ENCODE measurements around the gene DNM2. TPM values are rescaled to one million over a fixed set of nuclear protein-coding genes. Genes with fewer than 3 reads are reported as not detected.
"Not testable (repeated sequence)": the region's sequence is repeated elsewhere in the genome, so short reads cannot be mapped to it uniquely, and the experiment has no call there.

The DNM2 gene
- total RNA-seq, 1 experiment from 2014 or later, result 46.6 TPM

DNA sequence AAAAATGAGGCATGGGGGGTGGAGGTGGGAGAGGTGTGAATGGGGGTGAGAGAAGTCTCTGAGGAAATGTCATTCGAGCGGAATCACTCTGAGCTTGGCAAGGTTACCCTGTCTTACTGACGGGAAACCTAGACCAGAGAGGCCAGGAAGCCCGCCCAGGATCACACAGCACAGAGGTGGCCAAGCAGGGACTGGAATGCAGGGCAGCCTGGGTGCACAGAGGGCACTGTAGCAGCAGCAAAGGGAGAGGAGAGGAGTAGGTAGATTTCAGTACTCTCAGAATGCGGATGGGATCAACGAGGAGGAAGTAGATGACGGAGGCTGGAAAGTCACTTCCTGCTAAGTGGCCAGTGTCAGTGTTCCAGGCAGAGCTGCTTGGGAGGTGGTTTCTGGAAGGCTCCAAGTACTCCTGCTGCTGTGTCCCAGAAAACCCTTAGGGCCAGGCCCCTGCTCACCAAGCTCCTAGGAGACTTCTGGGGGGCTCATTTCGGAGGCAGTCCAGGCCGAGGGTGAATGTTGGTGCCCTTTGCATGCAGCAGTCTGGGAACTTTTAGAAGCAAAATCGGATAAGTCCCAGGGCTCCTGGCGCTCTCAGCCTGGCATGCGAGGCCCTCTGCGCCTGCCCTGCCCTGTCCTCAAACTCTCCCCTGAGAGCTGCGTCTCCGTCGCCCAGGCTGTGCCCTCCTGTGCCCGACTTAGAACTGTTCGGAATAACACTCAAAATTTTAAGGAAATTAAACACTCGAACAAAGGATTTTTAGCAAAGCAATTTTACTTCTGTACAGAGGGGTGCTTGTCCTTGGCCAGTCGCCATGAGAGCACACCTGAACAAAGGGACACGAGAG is 33.5 kb downstream of the DNM2 start:
- DNase-seq (ENCODE audit: low read depth), result no peak

DNA sequence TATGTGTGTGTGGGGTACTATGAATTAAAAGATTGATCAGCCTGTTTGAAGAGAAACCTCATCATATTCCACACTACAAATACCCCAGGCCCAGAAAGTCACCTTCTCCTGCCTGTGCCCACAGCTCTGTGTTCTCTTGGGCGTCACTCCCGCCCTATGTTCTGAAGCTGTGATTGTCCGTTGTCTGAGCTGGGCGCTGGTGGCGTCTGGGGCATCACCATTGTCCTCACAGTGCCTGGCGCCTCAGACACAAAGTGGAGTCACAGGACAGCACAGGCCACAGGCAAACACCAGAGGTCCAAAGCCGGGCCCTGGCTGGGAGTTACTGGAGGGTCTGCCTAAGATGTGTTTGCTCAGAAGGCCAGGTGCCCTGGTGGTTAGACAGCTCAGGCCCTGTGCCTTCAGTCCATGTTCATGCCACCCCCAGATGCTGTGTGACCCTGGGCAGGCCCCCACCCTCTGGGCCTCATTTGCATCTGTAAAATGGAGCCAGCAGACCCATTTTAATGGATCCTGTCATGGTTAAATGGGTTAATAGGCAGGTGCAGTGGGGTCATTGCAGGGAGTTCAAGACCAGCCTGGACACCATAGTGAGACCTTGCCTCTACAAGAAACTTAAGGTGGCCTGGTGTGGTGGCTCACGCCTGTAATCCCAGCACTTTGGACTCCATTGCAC is 34.5 kb downstream of the DNM2 start:
- no peak for DNase-seq (ENCODE audit: low read depth)

DNA sequence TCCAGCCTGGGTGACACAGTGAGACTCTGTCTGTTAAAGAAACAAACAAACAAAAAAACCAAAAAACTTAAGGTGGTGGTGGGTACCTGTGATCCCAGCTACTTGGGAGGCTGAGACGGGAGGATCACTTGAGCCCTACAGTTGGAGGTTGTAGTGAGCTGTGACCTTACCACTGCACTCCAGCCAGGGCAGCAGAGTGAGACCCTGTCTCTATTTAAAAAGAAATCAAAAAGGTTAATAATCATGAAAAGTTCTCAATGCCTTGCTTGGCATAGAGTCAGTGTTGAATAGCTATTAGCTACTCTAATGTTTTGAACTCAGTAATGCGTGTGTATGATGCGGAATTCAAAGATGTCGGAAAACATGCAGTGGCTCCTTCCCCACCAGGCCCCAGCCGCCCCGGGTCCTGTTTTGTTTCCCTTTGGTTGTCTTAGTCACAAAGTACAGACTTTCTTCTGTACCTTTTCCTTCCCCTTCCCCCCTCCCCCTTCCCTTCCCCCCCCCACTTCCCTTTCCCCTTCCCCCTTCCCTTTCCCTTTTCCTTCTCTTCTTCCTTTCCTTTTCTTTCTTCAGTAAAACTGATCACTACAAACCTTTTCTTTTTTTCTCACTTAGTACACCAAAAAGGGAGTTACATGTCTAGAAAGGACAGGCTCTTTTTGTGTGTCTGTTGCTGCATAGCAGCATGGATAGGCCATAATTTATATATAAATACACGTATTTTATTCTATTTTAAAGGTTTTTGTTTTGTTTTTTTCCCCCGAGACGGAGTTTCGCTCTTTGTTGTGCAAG is 35.2 kb downstream of the DNM2 start:
- no peak for DNase-seq (ENCODE audit: low read depth)

DNA sequence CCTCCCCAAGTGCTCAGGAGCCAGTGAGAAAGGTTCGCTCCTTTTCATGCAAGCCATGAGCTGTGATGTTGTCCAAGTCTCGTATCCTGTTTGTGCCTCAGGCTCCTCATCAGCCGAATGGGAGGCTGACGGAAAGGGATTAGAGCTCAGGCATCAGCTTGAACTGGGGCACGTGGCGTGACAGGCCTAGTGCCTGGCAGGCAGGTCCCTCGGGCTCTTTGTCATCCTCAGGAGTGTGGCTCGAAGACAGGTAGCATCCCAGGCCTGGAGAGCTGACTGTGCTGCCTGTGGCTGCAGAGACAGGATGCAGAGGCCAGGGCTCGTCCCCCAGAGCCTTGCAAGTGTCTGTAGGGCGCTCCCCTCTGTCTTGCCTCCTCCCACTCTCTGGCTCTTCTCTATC is 38.5 kb downstream of the DNM2 start:
- no peak for DNase-seq (ENCODE audit: low read depth)

DNA sequence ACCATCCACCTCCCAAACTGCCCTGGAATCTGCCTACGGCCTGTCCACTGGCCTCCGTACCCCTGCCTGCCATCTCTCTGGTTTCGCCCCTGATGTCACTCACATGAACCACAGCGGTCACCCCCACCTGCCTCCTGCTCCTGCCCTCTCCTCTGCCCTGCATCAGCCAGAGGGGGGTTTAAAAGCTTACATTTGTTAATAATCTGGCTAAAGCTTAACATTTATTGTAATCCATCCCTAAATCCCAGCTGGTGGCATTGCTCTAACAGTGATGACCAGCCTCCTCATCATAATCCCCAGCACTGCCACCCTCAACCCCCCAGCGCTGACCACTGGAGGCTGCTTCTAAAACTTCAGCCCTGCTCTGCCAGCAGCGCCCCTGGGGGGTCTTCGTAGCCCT is 38.9 kb downstream of the DNM2 start:
- DNase-seq (ENCODE audit: low read depth), result no peak

DNA sequence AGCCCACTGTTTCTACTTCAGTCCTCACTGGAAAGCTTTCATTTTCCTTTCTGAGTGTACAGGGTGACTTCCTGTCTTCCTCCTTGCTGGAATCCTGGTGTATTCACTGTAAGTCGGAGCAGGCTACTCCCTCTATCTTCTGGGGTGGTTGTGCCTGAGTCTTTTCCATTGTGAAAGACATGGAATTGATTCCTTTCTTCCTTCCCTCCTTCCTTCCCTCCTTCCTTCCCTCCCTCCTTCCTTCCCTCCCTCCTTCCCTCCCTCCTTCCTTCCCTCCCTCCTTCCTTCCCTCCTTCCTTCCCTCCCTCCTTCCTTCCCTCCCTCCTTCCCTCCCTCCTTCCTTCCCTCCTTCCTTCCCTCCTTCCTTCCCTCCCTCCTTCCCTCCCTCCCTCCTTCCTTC is 40.2 kb downstream of the DNM2 start:
- DNase-seq (ENCODE audit: low read depth), result not testable (repeated sequence)

DNA sequence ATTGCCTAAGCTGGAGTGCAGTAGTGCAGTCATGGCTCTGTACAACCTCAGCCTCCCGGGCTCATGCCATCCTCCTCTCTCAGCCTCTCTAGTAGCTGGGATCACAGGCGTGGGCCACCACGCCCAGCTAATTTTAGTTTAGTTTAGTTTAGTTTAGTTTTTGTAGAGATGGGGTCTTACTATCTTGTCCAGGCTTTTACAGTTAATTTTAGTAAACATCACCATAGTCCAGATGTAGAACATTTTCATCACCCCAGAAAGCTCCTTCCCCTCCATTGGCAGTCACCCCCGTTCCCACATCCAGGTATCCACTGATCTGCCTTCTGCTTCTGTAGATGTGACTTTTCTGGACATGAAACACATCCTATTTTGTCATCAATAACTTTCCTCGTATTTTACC is 41.1 kb downstream of the DNM2 start:
- no peak for DNase-seq (ENCODE audit: low read depth)

DNA sequence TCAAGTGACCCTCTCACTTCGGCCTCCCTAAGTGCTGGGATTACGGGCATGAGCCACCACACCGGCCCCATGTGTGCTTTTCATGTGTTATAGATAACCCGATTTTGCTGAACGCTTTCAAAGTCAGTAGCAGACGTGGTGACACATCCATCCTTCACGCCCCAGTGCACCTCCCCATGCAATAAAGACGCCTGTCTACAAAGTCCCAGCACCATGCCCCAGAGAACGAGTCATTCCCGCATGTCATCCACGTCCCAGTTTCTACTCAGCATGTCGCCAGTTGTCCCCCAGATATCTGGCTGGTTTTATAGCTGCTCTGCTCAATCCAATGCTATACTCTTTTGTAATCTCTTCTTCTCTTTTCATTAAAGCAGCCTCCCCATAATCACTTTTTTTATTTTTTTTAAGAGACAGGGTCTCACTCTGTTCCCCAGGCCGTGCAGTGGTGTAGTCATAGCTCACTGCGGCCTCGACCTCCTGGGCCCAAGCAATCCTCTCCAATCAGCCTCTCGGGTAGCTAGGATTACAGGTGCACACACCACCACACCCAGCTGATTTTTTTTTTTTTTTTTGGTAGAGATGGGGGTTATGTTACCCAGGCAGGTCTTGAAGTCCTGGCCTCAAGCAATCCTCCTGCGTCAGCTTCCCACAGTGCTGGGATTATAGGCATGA is 42.5 kb downstream of the DNM2 start:
- DNase-seq (ENCODE audit: low read depth), result peak; percentile 78

DNA sequence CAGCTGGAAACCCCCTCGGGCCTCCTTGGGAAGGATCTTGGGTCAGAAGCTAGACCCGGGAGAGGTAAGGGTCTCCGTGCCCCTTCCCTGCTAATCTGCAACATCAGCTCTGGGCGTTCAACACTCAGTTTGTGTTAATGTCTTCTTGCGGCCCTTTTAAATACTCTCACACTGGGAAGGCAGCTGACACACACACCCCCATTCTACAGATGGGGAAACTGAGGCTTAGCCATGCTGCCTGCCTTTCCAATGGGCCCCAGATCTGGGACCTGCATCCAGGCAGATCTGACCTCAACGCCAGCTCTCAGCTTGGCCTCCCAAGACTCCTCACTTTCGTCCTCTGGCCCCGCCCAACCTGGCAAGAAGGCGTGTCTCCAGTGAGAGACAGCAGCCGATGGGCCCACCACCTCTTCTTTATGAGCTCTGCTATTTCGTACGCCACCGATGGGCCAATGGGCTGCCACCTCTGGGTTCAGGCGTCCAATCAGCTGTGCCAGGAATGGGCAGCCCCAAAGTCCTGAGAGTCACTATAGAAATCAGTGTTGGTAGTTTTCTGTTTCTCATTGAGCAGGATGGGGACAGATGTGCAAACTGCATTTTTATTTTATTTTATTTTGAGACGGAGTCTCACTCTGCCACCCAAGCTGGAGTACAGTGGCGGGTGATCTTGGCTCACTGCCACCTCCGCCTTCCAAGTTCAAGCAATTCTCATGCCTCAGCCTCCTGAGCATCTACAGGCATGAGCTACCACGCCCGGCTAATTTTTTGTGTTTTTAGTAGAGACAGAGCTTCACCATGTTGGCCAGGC is 43.8 kb downstream of the DNM2 start:
- no peak for DNase-seq (ENCODE audit: low read depth)

DNA sequence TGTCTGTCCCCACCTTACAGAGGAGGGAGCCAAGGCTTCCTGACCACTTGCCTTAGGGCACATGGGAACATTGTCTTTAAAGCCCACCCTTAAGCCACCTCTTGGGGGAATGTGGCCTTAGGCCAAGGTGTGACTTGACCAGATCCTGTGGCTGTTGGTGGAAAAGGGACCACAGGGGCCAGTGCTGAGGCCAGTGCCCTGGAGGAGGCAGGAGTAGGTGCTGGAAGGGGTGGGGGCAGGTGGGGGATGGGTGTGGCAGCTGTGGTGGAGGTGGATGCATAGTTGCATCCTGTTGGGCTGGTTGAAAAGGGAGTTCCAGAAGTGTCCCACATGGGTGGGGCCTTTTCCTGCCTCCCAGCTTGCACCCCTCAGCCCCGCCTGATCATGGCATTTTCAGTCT is 44.8 kb downstream of the DNM2 start:
- no peak for DNase-seq (ENCODE audit: low read depth)

DNA sequence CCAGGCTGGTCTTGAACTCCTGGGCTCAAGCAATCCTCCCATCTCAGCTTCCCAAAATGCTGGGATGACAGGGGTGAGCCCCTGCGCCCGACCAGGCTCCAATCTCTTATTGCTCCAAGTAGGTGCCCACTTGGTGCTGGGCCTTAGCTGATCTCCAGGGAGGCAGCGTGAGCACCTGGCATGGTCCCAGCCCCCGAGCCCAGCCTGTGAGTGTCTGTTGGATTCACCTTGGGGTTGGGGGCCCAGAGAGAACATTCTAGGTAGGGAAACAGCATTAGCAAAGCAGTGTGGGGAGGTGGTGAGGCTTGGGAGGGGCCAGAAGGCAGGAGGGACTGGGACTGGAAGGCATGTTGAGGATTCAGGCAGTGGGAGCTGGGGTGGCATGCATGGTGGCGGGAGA is 45.5 kb downstream of the DNM2 start:
- DNase-seq (ENCODE audit: low read depth), result no peak

DNA sequence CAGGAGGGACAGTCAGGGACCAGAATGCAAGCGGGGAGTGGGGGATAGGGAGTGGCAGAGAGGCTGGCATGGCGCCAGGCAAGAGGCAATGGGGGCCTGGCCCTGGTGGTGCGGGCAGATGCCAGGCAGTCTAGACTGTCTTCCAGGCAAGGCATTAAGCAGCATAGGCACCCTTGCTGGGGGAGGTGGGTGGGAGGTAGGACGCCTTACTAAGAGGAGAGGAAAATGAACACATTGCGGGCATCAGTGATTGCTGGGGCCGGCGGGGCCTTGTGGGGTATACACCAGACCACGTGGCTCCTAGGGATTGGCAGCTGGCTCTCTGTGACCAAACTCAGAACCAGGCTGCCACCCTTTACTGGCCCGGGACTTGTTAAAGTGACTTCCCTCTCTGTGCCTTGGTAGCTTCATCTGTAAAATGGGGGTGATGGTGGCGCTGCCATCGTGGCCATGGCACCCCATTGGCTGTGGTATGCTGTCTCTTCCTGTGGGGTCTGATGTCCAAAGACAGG is 46.0 kb downstream of the DNM2 start:
- DNase-seq (ENCODE audit: low read depth), result no peak

DNA sequence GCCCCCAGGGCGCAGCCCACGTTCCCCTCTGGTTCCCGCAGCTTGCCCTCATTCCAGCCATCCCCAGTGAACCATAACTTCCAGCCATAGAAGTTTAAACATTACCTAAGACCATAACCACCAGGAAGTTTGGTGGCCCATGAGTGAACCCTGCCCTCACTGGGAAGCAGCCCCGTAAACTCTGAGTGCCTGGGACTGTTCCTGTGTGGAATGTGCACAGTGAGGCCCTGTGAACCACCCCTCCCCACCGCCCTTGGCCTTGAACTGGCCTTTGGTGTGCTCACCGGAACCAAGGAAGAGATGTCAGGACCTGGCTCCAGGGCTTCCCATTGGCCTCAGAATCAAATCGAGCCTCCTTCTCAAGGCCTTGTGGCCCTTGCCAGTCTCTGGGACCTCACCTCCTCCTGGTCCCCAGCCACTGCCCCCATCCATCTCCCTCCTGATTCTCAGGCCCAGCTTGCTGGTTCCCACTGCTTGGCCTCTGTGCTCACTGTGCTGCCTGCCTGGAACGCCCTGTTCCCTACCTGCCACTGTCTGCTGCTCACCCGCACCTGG is 46.5 kb downstream of the DNM2 start:
- DNase-seq (ENCODE audit: low read depth), result no peak

DNA sequence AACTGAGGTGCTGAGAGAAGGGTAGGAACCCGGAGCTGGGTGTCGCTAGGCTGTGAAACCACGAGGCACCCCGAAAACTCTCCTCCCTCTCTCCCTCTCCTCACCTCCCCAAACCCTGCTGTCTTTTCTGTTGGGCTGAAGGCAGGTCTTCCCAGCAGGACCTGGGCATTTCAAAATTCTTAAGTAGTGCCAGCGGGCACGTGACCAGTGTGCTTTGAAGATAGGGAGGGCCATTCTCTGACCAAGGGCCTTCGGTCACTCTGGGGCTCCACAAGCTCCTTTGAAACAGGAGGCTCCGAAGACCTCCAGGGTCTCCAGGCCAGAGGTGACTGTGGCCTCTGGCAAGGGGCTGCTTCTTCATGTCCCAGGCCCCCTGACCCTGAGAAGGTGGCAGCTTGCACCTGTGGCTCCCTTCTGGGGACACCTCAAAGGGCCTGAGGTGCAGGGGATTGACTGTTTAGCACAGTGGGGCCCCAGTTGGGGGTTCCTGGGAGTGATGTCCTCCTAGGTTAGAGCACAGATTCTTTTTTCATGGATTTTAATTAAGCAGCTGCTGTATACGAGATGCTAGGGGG is 48.3 kb downstream of the DNM2 start:
- DNase-seq (ENCODE audit: low read depth), result no peak

DNA sequence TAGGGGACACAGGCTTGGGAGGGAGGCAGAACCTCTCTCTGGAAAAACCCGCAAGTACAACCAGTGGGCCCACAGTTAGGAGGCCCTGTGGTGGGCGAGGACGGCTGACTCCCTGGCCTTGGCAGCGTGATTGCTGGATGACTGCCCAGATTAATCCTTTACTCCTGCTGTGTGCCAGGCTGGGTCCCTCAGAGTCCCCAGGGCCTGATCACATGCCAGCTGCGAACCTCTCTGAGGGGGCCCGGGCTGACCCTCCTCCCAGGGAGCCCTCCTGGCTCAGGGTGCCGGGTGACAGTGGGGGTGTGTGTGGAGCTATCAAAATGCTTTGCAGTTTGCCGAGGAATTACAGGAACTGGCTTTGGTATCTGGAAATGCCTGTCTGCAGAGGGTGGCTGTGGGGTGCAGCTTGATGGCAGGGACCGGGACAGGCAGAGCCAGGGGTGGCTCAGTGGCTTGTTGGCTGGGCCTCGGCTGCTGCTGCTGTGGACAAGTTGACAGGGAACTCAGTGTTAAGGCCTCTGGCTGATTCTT is 48.9 kb downstream of the DNM2 start:
- no peak for DNase-seq (ENCODE audit: low read depth)

DNA sequence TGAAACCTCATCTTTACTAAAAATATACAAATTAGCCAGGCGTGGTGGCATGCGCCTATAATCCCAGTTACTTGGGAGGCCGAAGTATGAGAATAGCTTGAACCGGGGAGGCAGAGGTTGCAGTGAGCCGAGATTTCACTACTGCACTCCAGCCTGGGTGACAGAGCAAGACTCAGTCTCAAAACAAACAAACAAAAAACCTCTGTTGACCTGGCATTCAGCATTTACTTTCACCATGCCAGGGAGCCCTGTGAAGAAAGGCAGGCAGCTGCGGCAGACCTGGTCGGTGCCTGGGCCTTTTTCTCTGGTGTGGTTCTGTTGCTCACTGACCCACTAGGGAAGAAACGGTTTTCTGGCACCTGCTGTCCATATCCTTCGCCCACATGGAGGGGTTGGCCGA is 49.8 kb downstream of the DNM2 start:
- no peak for DNase-seq (ENCODE audit: low read depth)

DNA sequence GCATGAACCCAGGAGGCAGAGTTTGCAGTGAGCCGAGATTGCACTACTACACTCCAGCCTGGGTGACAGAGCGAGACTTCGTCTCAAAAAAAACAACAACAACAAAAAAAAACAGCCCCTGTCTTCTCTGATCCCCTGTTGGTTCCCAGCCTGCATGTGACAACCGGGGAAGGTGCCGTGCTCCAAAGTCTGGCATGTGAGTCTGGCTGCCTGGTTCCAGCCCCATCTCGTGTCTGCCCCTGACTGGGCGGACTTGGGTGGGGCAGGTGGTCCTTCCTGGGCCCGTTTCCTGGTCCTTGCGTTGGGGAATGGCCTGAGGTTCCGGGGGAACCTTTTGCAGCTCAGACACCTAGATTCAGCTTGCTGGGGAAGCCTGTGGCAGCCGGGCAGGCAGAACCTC is 50.5 kb downstream of the DNM2 start:
- no peak for DNase-seq (ENCODE audit: low read depth)

DNA sequence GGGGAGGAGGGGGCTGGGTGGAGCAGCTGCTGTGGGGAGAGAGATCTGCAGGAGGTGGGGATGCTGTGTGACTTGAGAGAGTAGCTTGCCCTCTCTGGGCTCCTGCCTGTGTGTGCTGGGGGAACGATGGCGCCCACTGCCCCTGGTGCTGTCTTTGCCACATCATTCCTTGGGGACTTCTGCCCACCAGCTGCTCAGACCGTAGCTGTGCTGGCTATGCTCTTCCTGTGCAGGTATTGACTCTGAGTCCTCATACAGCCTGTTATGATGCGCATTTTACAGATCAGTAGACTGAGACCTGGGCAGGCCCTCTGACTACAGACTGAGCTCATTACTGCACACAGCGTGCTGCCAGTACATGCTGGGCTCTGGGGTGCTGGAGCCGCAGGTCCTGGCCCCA is 51.1 kb downstream of the DNM2 start:
- DNase-seq (ENCODE audit: low read depth), result no peak

DNA sequence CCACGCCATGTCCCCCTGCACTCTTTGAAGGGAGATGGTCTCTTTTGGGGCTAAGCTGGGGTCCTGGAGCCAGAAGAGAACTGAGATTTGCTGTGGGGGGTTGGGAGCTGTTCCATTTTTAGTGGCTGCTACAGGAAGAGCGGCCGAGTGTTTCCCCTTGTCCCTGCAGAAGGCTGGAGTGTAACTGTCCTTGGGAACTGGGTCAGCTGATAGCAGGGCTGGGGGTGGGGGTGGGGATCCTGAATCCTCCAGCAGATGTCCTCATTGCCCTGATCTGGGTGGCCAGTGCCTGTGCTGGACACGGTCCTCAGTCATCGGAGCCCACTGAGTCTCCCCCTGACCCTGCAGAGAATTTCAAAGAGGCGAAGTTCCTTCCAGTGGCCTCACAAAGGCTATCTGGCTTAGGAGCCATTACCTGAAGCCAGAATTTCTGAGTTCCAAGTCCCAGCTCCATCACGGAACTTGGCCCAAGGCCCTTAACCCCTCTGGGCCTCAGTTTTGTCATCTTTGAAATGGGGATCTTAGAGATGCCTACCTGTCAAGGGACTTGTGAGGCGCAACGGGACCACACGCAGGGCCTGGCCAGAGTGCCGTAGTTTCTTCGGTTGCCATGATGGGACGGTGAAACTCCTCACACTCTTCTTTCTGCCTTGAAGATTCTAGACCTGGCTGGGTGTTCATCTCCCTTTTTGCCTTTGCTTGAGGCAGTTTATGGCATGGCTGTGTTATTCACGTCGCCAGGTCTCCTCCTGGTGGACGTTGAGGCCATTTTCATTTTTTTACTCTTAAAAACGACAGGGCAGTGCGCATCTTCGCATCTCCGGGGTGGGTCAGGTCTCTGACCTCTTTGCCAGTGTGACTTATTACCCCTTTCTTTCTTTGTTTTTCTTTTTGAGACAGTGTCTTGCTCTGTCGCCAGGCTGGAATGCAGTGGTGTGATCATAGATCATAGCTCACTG is 51.9 kb downstream of the DNM2 start:
- peak; percentile 17 for DNase-seq (ENCODE audit: low read depth)
